ENCODE data around the gene KIAA0930. TPM values are rescaled to one million over a fixed set of nuclear protein-coding genes. Genes with fewer than 3 reads are reported as not detected.
"Not testable (repeated sequence)": the region's sequence is repeated elsewhere in the genome, so short reads cannot be mapped to it uniquely, and the experiment has no call there.

The KIAA0930 gene
- total RNA-seq, 1 donor from 2014 or later: 22.3 TPM

GRCh38 chr22:45195616-45196015, 45.1 kb downstream of the KIAA0930 start:
- intact Hi-C loops (cut with DNase I): no loop called here
- DNase-seq (ENCODE audit: missing footprints) (no peak), ATAC-seq (no peak)

- DNase-seq (ENCODE audit: missing footprints) (no peak), ATAC-seq (no peak)
- intact Hi-C loops (cut with DNase I): no loop called here
Observed at GRCh38 chr22:45194686-45195085, 46.0 kb downstream of the KIAA0930 start.

GRCh38 chr22:45192701-45193187, 48.0 kb downstream of the KIAA0930 start:
- ATAC-seq (no peak), DNase-seq (ENCODE audit: missing footprints) (no peak)
- intact Hi-C loops (cut with DNase I): no loop called here

GRCh38 chr22:45191746-45192145, 48.9 kb downstream of the KIAA0930 start:
- intact Hi-C loops (cut with DNase I); DNase-seq (ENCODE audit: missing footprints); ATAC-seq: not testable (repeated sequence)

- intact Hi-C loops (cut with DNase I): no loop called here
- no peak for DNase-seq (ENCODE audit: missing footprints)
- no peak for ATAC-seq
Observed at GRCh38 chr22:45190202-45190872, 50.4 kb downstream of the KIAA0930 start.

- no peak for DNase-seq (ENCODE audit: missing footprints)
- no peak for ATAC-seq
- intact Hi-C loops (cut with DNase I): no loop called here
Observed at GRCh38 chr22:45188779-45189178, 51.9 kb downstream of the KIAA0930 start.

- intact Hi-C loops (cut with DNase I): no loop called here
- DNase-seq (ENCODE audit: missing footprints): no peak
Observed at GRCh38 chr22:45187891-45188290, 52.8 kb downstream of the KIAA0930 start.

GRCh38 chr22:45185718-45186514, 54.8 kb downstream of the KIAA0930 start:
- intact Hi-C loops (cut with DNase I): no loop called here
- no peak for ATAC-seq

More at GRCh38 chr22:45187891-45188290, 52.8 kb downstream of the KIAA0930 start:
- no peak for ATAC-seq

GRCh38 chr22:45183974-45184373, 56.7 kb downstream of the KIAA0930 start:
- intact Hi-C loops (cut with DNase I): no loop called here
- DNase-seq (ENCODE audit: missing footprints): no peak
- ATAC-seq: no peak

More at GRCh38 chr22:45185718-45186514, 54.8 kb downstream of the KIAA0930 start:
- DNase-seq (ENCODE audit: missing footprints): no peak

GRCh38 chr22:45181766-45182165, 58.9 kb downstream of the KIAA0930 start:
- no peak for DNase-seq (ENCODE audit: missing footprints)
- no peak for ATAC-seq
- intact Hi-C loops (cut with DNase I): no loop called here

GRCh38 chr22:45181240-45181639, 59.5 kb downstream of the KIAA0930 start:
- intact Hi-C loops (cut with DNase I): no loop called here
- no peak for DNase-seq (ENCODE audit: missing footprints)
- ATAC-seq: no peak

GRCh38 chr22:45180146-45180679, 60.5 kb downstream of the KIAA0930 start:
- intact Hi-C loops (cut with DNase I): no loop called here
- DNase-seq (ENCODE audit: missing footprints): no peak
- no peak for ATAC-seq

- intact Hi-C loops (cut with DNase I): no loop called here
- ATAC-seq (no peak), DNase-seq (ENCODE audit: missing footprints) (no peak)
Observed at GRCh38 chr22:45179276-45180049, 61.2 kb downstream of the KIAA0930 start.

GRCh38 chr22:45172881-45173585, 67.7 kb downstream of the KIAA0930 start:
- ATAC-seq (no peak), DNase-seq (ENCODE audit: missing footprints) (no peak)
- intact Hi-C loops (cut with DNase I): no loop called here

GRCh38 chr22:45171830-45172229, 68.9 kb downstream of the KIAA0930 start:
- no peak for ATAC-seq
- no peak for DNase-seq (ENCODE audit: missing footprints)
- intact Hi-C loops (cut with DNase I): no loop called here

- DNase-seq (ENCODE audit: missing footprints) (no peak), ATAC-seq (no peak)
- intact Hi-C loops (cut with DNase I): loop anchor here (10.0 kb wide), 1 partner anchor 145 kb away; no protein-coding TSS in a partner anchor
Observed at GRCh38 chr22:45169591-45170466, 70.9 kb downstream of the KIAA0930 start.

GRCh38 chr22:45166932-45167331, 73.8 kb downstream of the KIAA0930 start:
- DNase-seq (ENCODE audit: missing footprints): no peak
- intact Hi-C loops (cut with DNase I): loop anchor here (10.0 kb wide), 1 partner anchor 148 kb away; no protein-coding TSS in a partner anchor
- no peak for ATAC-seq
